NCI-H2029 treated with DMSO at 0.1 percent for 48 hours (cell line): ENCODE data around the gene HIP1R.

Source experiments
- DNase-seq: peaks from one replicate; lab custom pipeline; 2025; lab: John Stamatoyannopoulos, UW

The HIP1R gene

DNA sequence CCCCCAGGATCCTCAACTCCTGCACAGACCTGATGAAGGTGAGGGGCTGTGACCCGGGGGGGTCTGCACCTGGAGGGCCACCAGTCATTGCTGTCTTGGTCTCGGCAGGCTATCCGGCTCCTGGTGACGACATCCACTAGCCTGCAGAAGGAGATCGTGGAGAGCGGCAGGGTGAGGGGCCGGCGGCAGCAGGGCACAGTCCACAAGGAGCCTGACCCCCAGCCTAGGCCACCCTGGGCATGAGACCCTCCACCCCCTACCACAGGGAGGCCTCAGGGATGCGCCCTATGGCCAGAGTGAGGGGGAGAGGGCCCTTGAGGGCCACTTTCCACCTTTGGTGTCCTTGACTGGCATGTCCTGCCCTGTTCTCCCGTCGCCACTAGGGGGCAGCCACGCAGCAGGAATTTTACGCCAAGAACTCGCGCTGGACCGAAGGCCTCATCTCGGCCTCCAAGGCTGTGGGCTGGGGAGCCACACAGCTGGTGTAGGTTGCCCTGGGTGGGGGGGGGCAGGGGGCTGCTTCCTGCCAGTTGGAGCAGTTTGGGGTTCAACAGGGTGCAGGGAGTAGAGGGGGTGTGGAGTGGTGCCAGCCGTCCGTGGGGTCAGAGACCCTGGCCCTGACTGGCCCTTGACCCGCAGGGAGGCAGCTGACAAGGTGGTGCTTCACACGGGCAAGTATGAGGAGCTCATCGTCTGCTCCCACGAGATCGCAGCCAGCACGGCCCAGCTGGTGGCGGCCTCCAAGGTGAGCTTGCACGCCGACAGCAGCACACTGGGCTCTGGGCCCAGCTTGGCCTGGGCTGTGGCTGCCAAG lies 25.0 kb downstream of the HIP1R start:
- peak; percentile 49 for DNase-seq

DNA sequence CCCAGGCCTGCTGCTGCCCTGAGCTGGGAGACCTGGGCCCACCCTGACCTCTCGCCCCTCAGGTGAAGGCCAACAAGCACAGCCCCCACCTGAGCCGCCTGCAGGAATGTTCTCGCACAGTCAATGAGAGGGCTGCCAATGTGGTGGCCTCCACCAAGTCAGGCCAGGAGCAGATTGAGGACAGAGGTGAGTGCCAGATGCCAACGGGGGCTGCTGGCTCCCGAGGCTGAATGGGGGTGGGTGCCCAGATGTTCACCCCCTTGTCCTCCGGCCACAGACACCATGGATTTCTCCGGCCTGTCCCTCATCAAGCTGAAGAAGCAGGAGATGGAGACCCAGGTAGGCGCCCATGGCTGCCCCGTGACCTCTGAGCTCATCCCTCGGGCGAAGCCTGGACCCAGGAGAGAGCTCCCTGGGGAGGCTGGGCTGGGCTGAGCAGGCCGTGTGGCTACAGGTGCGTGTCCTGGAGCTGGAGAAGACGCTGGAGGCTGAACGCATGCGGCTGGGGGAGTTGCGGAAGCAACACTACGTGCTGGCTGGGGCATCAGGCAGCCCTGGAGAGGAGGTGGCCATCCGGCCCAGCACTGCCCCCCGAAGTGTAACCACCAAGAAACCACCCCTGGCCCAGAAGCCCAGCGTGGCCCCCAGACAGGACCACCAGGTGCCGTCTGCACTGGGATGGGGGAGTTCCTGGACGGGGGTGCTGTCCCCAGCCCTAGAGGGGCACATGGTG lies 25.8 kb downstream of the HIP1R start:
- DNase-seq = no peak

DNA sequence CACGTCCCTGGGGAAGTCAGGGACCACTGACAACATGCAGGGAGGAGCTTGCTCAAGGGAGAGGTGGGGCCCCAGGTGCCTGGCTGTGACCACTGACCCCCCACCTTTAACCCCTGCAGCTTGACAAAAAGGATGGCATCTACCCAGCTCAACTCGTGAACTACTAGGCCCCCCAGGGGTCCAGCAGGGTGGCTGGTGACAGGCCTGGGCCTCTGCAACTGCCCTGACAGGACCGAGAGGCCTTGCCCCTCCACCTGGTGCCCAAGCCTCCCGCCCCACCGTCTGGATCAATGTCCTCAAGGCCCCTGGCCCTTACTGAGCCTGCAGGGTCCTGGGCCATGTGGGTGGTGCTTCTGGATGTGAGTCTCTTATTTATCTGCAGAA lies 26.3 kb downstream of the HIP1R start:
- DNase-seq = no peak

DNA sequence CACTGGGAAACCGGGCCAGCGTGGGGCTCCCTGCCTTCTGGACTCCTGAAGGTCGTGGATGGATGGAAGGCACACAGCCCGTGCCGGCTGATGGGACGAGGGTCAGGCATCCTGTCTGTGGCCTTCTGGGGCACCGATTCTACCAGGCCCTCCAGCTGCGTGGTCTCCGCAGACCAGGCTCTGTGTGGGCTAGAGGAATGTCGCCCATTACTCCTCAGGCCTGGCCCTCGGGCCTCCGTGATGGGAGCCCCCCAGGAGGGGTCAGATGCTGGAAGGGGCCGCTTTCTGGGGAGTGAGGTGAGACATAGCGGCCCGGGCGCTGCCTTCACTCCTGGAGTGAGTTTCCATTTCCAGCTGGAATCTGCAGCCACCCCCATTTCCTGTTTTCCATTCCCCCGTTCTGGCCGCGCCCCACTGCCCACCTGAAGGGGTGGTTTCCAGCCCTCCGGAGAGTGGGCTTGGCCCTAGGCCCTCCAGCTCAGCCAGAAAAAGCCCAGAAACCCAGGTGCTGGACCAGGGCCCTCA lies 26.9 kb downstream of the HIP1R start:
- DNase-seq = no peak

DNA sequence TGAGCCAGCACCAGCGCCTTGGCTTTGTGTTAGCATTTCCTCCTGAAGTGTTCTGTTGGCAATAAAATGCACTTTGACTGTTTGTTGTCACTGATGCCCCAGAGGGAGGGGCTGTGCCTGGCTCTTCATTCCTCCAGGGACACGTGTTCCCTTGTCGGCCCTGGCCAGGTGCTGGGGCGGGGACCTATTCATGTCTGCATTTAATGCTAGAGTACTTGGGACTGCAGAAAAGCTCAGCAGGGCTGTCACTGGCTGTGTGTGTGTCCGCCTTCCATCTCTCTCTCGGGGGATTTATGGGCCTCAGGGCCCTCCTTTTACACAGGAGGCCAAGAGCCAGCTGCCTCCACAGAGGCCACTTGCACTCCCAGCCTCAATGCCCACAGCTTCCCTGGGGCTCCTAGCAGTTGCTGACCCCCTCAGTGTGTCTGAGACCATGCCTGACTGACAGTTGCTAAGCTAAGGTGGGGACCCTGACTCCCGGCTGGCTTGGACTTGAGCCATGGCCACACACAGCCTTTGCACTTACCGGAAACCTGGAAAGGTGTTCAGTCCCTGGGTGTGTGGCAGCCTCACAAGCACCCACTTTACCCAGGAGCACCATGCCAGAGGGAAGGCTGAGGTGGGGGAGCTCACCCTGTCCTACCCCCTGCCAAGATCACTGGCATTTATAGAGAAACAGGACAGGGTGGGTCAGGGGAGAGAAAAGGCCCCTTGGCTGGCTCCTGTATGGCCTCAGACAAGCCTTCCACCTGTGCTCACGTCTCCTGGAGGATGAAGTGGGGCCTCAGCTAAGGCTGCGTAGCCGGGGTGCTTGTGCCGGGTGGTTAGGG lies 27.8 kb downstream of the HIP1R start:
- peak; percentile 75 for DNase-seq

DNA sequence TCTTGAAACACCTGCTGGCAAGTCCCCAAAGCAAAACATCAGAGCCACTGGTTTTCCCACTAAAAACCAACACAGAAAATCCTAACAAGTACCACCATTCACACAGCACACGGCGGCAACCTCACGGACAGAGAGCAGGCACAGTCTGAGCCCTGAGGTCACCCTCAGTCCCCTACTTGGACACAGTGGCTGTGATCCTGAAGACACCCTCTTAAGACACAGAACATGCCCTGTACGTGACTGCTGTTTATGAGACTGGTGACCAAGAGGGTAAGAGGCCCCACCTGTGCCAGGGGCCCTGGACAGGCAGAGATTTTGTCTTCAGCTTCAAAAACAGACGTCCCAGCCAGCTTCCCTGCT lies 29.6 kb downstream of the HIP1R start:
- DNase-seq = no peak

DNA sequence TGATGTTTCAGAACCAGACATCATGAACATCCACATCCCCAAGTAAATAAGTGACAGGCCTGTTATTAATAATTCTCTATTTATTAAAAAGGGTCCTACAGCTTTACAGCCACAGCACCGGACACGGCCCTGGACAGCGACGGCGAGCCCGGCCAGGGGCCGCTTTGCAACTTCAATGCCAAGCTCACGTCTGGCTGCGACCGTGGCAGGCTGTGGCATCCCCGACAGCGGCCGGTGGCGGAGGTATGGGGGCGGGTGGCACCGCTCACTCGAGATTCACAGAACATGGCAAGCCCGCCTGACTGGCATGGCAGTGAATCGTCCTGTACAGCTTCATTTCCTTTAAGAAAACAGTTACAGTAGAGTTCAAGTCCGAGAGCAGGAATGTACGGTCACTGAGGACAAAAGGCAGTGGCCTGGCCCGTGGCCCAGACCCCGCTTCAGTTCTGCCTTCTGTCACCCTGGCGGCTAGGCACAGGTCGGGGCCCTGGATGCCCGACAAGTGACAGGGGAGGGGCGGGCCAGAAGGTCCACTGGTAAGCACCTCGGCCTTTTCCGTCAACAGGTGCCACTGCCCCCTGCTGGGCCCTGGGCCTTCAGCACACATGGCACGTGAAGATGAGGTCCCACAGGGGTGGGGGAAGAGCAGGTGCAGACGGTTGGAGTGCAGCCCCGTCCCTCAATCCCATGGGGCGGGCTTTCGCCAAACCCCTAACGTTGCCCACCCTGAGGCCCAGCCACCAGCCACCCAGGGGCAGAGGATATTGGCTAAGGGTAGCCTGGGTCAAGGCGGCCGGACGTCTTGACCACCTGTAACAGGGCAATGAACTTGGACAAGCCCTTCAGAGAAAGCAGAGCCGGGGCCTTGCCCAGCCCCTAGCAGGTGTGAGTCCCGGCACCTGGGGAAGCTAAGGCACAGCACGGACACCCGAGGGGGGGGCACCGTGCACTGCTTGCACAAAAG lies 30.3 kb downstream of the HIP1R start:
- DNase-seq = no peak

DNA sequence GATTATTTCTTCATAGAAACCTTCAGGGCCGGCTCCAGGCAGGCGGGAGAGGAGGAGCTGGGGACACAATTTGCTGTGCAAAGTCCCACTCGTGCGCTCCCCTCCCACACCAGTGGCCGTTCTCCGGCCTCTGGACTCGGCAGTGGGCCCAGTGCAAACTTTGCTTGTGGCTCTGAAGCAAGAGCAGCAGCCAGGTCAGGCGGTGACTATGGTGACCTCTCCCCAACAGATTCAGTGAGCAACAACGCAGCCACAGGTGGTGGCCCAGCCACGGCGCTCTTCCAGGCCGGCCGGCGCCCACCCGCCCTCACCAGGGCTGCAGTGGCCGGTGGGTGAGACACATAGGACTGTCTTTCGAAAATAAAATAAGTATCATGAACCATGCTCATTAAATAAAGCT lies 31.1 kb downstream of the HIP1R start:
- DNase-seq = no peak

DNA sequence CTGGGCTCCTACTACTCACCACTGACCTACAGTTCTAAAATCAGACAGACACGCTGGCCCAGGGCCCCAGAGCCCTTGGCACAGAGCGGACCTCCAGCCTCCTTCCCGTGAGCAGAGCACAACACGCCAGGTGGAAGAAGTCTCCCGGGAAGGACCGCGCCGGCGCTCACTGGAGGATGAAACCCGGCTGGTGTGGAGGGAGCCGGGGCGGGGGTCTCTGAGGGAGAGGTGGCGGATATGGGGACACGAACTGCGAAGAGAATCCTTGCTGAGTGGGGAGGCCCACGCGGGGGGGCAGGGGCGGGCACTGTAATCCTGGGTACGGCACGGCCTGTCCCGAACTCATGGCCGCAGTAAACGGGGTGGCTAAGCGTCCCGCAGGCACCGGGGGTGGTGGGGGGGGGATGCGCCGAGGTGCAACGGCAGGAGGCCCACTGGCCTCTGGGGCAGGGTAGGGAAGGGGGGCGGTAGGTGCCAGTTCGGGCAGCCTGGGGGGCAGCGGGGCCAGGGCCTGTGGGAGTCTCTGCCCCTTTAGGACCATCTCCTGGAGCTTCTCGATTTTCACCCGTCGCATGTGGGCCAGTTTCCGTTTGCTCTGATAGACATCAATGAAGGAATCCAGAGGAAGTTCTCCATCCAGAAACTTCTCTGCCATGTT lies 31.8 kb downstream of the HIP1R start:
- DNase-seq = no peak

DNA sequence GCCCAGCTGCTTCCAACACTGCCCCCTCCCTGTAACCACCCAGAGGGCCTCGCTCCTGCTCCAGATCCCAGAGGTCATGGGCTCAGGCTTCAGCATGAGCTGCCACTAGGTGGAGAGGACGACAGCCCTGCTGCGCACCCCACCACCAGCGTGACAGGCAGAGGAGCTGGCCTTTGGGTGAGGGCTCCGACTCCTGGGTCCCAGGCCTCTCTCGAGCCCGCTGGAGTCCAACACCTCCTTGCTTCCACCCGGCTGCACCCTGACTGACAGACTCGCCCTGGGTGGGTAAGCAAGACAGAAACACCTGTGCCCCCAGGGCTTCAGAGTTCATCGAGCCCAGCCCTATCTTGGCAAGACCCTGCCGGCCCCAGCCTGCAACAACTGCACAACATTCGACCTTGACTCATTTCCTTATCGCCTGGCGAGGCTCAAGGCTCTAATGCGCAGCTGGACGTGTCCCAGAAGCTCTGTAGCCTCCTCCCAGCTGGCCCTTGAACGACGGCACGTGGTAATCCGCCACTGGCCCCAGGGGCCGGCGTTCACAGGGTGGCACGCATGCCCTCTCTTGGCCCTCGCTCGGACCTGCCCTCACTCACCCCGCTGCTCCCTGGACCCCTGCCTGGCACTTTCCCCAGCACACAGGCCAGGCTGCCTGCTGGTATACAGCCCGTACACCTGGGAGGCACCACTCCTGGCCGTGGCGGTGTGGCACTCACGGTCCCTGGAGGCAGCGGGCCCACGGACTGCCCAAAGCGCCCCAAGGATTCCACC lies 32.6 kb downstream of the HIP1R start:
- DNase-seq = no peak

DNA sequence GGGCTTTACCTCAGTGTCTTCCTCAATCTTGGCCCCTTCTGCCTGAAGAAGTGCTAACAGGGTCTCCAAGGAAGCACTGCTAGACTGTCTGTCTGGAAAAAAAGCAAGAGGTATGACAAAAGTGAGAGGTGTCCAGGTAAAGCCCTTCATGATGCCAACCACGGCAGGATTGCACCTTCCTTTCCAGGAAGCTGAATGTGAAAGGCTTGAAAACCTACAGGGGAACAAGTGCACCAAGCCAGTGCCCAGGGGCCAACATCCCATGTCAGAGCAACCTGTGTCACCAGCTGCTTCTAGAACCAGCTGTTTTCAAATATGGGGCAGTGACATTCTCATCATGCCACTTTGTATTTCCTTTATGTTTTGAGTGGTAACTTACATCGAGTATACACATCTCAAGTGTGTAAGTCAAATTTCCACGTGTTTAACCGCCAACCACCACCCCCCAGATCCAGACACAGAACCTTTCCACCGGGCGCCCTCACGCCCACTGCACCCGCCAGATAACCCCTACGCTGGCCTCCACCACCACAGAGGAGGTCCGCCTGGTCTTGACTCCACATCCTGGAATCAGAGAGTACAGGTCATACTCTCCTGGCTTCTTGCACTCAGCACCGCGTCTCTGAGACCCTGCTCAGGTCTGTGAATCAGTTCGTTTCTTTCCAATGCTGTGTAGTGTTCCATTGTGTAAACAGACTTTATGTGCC lies 33.4 kb downstream of the HIP1R start:
- DNase-seq = no peak

DNA sequence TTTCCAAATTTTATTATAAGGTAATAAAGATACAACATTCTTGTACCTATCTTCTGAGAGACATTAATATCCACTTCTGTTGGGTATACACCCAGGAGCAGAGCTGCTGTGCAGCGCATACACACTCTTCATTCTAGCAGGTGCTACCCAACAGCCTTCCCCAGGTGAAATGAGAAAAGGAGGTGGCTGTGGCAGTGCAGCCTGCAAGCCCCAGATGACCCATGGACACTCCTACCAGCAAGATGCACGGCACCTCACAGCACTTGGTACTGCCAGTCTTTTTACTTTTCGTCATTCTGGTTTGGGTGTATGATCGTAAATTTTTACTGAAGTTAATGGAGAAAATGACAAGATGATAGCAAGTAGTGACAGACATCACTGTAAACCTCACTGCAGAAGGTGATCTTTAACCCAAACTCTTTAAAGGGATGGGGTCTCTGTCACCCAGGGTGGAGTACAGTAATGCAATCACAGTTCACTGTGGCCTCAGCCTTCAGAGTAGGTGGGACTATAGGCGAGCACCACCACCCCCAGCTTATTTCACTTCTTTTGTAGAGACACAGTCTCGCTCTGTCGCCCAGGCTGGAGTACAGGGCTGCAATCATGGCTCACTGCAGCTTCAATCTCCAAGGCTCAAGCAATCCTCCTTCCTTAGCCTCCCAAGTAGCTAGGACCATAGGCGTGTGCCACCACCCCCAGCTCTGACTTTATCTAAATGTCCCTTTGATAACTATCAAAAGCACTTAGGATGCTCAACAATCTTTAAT lies 34.1 kb downstream of the HIP1R start:
- DNase-seq = no peak

DNA sequence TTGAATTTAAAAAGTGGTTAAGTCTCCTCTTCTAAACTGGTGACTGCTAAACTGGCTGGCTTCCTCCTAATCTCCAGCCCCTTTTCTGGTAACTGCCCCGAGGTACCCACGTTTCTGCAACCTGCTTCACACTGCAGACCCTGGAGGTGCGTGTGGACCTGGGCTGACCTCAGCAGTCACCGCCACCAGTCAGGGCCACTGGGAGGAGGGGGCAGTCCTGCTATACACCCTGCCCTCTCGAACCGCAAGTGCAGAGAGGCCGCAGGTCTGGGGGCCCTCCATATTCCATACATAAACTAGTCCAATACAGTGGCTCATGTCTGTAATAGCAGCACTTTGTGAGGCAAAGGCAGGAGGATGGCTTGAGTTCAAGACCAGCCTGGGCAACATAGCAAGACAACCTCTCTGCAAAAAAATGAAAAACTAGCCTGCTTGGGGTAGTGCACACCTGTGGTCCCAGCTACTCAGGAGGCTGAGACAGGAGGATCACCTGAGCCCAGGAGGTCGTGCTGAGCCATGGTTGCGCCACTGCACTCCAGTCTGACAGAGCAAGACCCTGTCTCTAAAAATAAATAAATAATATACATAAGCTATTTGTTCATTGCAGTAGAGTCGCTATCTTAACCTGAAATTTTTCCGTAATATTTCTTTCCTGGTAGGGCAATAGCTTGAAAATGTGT lies 35.0 kb downstream of the HIP1R start:
- DNase-seq = no peak

DNA sequence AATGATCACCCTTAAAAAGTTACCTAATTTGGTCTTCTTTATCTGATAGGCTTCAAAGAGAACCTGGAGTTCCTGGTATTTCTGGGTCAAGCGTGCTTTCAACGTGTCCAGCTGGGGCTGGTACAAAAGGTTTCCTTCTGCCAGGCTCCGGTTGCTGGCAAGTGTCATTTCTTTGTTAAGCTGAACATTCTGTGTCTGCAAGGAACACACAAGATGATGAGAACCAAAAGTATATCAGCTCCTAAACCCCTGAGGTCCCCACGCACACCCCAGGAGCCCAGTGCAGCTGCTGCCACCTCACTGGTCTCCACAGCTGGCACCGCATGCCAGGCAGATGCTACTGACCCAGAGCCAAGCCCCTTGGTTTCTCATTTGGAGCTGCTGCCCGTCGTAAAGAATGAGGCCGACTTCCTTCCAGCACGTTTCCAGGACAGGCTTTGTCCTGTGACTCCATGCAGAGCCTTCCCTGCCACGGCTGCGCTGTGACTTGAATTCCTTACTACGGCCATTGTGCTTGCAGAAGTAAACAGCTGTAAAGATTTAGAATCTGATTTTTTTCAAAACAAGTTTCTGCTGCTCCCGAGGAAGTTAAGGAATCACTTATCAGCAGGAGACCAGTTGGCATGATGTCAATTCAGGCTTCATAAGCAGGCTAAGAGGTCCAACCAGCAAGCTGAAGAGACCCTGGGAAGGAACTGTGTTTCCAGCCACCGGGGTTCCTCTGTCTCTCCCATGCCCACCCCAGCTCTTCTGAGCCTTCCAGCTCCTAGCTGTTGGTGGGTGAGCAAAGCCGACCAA lies 35.8 kb downstream of the HIP1R start:
- DNase-seq = peak; percentile 60

DNA sequence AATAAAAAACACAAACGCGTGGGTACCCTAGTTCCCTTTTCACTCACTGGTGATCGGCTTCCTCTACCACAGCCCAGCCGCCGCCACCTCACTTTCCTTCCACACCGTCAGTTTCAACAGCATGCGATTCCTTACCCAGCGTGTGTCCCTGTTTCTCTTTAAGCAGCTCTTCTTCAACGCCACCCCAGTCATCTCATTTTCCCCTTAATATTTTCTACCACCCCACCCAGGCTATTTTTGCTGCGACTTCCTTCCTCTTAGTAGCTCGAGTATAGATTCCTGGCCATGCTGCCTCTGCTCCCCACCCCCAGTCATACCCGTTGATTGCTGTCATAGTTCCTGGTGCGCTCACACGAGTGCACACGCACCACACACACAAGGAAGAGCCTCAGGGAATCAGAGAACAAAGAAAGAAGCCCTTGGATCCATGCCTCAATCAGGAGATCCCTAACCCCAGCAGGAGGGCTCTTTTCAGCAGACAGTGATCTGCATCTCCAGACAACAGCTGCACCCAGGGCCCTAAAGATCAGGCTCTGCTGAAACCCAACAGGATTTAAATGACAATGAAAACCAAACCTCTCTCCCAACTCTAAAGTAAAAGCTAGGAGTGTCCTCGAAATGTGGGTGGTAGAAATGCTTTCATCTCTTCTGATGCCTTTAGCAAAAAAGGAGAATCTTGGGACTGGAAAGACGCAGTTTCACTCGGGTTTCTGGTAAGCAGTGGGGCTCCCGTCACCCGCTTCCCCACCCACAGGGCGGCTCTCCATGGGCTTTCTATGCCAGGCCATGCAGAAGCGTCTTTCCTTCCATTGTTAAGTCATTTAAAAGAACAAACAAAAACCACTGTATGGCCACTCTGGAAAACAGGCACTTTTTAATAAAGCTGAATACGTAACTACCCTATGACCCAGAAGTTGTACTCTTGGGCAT lies 36.9 kb downstream of the HIP1R start:
- peak; percentile 94 for DNase-seq

DNA sequence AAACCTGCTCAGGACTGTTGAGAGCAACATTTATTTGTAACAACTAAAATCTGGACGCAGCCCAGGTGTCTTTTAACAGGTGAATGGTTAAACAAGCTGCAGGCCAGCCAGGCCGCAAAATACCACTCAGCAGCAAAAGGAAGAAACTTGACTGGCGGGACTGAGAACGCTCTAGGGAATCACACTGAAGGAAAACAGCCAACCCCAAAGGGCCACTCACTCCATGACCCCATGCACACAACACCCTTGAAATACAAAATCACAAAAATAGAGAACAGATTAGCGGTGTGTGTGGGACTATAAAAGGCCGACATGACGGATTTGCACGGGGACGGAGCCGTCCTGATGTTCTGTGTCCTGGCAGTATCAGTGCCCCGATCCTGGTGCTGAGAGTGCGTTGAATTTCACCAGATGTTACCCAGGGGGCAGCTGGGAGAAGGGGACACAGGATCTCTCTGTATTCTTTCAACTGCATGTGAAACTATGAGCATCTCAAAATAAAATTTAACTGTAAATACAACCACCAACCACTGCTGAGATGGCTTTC lies 37.6 kb downstream of the HIP1R start:
- DNase-seq = peak; percentile 71
